ENCODE data around the gene RIMKLA. TPM values are rescaled to one million over a fixed set of nuclear protein-coding genes. Genes with fewer than 3 reads are reported as not detected.

Gene RIMKLA
- total and polyA plus RNA-seq, 2 of the 13 experiments (the other 11 are each of a cell fraction or from before 2014, with no cell fraction given) = 2.5 to 3.8 TPM

- TF ChIP-seq ZNF142 (CRISPR knock-in tag; IDR thresholded peaks at IDR 0.05) (no peak), ISX (CRISPR knock-in tag; conservative IDR thresholded peaks at IDR 0.05) (no peak), ZNF75D (CRISPR knock-in tag; IDR thresholded peaks at IDR 0.05; ENCODE audit: borderline replicate concordance) (no peak), PRDM15 (CRISPR knock-in tag; IDR thresholded peaks at IDR 0.05) (no peak; the same call in 1 of the 2 replicates), NCOA5 (CRISPR knock-in tag; IDR thresholded peaks at IDR 0.05) (no peak), ZKSCAN5 (CRISPR knock-in tag; IDR thresholded peaks at IDR 0.05) (no peak), NFKBIZ (CRISPR knock-in tag; IDR thresholded peaks at IDR 0.05) (no peak), SSRP1 (CRISPR knock-in tag; IDR thresholded peaks at IDR 0.05) (no peak), SCMH1 (CRISPR knock-in tag; IDR thresholded peaks at IDR 0.05; ENCODE audit: borderline replicate concordance) (no peak), HOXA9 (CRISPR knock-in tag; IDR thresholded peaks at IDR 0.05; ENCODE audit: borderline replicate concordance) (no peak), SOX5 (CRISPR knock-in tag; IDR thresholded peaks at IDR 0.05; ENCODE audit: borderline replicate concordance) (no peak; the same call in 1 of the 2 replicates), NR2F1 (CRISPR knock-in tag; IDR thresholded peaks at IDR 0.05) (no peak), ZBTB7A (CRISPR knock-in tag; IDR thresholded peaks at IDR 0.05) (no peak), RXRA (CRISPR knock-in tag; IDR thresholded peaks at IDR 0.05) (no peak), ZNF891 (CRISPR knock-in tag; IDR thresholded peaks at IDR 0.05) (no peak), BORCS8-MEF2B (CRISPR knock-in tag; IDR thresholded peaks at IDR 0.05) (no peak)
- TF ChIP-seq, protein P1, sequence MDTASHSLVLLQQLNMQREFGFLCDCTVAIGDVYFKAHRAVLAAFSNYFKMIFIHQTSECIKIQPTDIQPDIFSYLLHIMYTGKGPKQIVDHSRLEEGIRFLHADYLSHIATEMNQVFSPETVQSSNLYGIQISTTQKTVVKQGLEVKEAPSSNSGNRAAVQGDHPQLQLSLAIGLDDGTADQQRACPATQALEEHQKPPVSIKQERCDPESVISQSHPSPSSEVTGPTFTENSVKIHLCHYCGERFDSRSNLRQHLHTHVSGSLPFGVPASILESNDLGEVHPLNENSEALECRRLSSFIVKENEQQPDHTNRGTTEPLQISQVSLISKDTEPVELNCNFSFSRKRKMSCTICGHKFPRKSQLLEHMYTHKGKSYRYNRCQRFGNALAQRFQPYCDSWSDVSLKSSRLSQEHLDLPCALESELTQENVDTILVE (CRISPR knock-in tag; IDR thresholded peaks at IDR 0.05) = no peak
- TF ChIP-seq, protein P2, sequence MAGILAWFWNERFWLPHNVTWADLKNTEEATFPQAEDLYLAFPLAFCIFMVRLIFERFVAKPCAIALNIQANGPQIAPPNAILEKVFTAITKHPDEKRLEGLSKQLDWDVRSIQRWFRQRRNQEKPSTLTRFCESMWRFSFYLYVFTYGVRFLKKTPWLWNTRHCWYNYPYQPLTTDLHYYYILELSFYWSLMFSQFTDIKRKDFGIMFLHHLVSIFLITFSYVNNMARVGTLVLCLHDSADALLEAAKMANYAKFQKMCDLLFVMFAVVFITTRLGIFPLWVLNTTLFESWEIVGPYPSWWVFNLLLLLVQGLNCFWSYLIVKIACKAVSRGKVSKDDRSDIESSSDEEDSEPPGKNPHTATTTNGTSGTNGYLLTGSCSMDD (CRISPR knock-in tag; IDR thresholded peaks at IDR 0.05) = no peak
- TF ChIP-seq, protein P3, sequence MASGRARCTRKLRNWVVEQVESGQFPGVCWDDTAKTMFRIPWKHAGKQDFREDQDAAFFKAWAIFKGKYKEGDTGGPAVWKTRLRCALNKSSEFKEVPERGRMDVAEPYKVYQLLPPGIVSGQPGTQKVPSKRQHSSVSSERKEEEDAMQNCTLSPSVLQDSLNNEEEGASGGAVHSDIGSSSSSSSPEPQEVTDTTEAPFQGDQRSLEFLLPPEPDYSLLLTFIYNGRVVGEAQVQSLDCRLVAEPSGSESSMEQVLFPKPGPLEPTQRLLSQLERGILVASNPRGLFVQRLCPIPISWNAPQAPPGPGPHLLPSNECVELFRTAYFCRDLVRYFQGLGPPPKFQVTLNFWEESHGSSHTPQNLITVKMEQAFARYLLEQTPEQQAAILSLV (CRISPR knock-in tag; IDR thresholded peaks at IDR 0.05; ENCODE audit: borderline replicate concordance) = peak; percentile 92
Observed at GRCh38 chr1:42456754-42457089, 76.1 kb downstream of the RIMKLA start (continued).

All from HepG2 (cell line).